NT2/D1 (cell line): Measurements from ENCODE around the gene CPLANE2.

Experiments used
- DNase-seq: peaks from one replicate; pipeline ENCODE4 v3.0.0-alpha.2; 2011; ENCODE audit warnings: low read depth, low spot score
- H3K27me3 ChIP-seq: 2 replicates; pipeline ENCODE4 v1.6.0; 2011; ENCODE audit warnings: mild to moderate bottlenecking; ENCODE audit not compliant: insufficient read length, insufficient read depth
- H3K36me3 ChIP-seq: 2 replicates; pipeline ENCODE4 v1.6.1; 2011; ENCODE audit warnings: mild to moderate bottlenecking, low read length, mixed read lengths; ENCODE audit not compliant: insufficient read depth, insufficient read length
- H3K4me1 ChIP-seq: 2 replicates; pipeline ENCODE4 v1.5.1; 2011; ENCODE audit not compliant: insufficient read depth, insufficient read length
- H3K4me3 ChIP-seq: 2 replicates; pipeline ENCODE4 v1.5.1; 2011; ENCODE audit warnings: low read depth; ENCODE audit not compliant: insufficient read length
- H3K9ac ChIP-seq: 2 replicates; pipeline ENCODE4 v1.6.0; 2011; ENCODE audit warnings: low read depth; ENCODE audit not compliant: insufficient read length
- H3K9me3 ChIP-seq: 2 replicates; pipeline ENCODE4 v1.5.1; 2011; ENCODE audit warnings: mild to moderate bottlenecking, low read length; ENCODE audit not compliant: insufficient read depth
- SUZ12 ChIP-seq: IDR thresholded peaks from 2 replicates; pipeline ENCODE4 v1.6.1; 2011; ENCODE audit not compliant: insufficient read length, insufficient read depth; ENCODE audit errors: extremely low read depth
- YY1 ChIP-seq: IDR thresholded peaks from 2 replicates; pipeline ENCODE4 v1.6.1; 2011; ENCODE audit not compliant: insufficient read length, insufficient read depth
- ZNF274 ChIP-seq: IDR thresholded peaks from 2 replicates; pipeline ENCODE4 v1.6.1; 2011; ENCODE audit warnings: mild to moderate bottlenecking, low read depth, low read length

CPLANE2 gene

DNA sequence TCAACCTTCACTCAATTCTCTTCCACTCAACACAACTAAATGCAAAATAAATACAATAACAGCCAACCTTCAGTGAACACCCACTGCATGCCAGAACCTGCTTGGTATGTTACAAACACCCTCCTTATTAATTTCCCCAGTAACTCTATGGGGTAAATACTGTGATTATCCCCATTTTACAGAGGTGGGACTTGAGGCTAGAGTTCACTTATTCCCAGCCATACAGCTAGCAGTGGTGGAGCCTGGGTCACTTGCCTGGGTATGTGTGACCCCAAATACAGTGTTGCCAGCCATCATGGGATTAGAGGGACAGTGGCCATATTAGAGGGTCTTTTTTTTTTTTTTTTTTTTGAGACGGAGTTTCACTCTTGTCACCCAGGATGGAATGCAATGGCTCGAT, 1.6 kb downstream of the CPLANE2 start:
- H3K27me3 ChIP-seq: peaks cover 11% of the 10 kb centered on the region
- TF ChIP-seq YY1 (no peak), ZNF274 (no peak), SUZ12 (no peak)
- DNase-seq: no peak
- no peak overlapping the region for H3K4me3 ChIP-seq
- H3K4me1 ChIP-seq: peaks cover 9% of the 10 kb centered on the region
- no peaks in the 10 kb centered on the region for H3K9me3 ChIP-seq
- no peaks in the 10 kb centered on the region for H3K36me3 ChIP-seq
- no peak overlapping the region for H3K9ac ChIP-seq

- Histone ChIP-seq H3K4me3 (no peak overlapping the region), H3K4me1 (peaks cover 9% of the 10 kb centered on the region), H3K9ac (no peak overlapping the region), H3K9me3 (no peaks in the 10 kb centered on the region), H3K27me3 (peaks cover 29% of the 10 kb centered on the region), H3K36me3 (no peaks in the 10 kb centered on the region)
- DNase-seq: no peak
- TF ChIP-seq ZNF274: no peak
- TF ChIP-seq SUZ12: no peak
- no peak for TF ChIP-seq YY1
Measured at GRCh38 chr1:16233431-16233830, 3.6 kb downstream of the CPLANE2 start.

DNA sequence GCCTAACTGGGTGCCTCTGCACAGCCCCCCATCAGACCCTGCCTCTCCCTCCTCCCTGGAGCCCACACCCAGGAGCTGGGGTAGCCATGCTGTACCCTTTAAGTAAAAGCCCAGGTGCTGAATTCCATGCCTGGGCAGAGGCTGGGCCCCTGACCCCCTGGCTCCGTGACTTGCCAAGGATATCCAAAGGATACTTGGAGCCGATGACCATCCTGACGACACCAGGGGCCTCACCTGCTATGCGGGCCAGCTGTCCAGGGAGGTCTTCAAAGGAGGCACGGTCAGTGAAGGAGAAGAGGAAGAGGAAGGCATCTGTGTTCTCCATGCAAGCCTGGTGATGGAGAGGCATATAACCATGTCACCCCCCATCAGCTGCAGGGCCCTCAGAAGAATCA, 4.7 kb downstream of the CPLANE2 start:
- Histone ChIP-seq H3K4me1 (peaks cover 9% of the 10 kb centered on the region), H3K4me3 (no peak overlapping the region), H3K36me3 (no peaks in the 10 kb centered on the region), H3K9ac (no peak overlapping the region), H3K27me3 (peaks cover 40% of the 10 kb centered on the region), H3K9me3 (no peaks in the 10 kb centered on the region)
- no peak for DNase-seq
- TF ChIP-seq YY1 (no peak), SUZ12 (no peak), ZNF274 (no peak)

- no peak overlapping the region for H3K9ac ChIP-seq
- DNase-seq: no peak
- no peaks in the 10 kb centered on the region for H3K36me3 ChIP-seq
- H3K9me3 ChIP-seq: no peaks in the 10 kb centered on the region
- H3K4me3 ChIP-seq: no peak overlapping the region
- TF ChIP-seq SUZ12: no peak
- TF ChIP-seq YY1: no peak
- no peak for TF ChIP-seq ZNF274
- peaks cover 45% of the 10 kb centered on the region for H3K27me3 ChIP-seq
- H3K4me1 ChIP-seq: peaks cover 9% of the 10 kb centered on the region
Measured at GRCh38 chr1:16231331-16232315, 5.4 kb downstream of the CPLANE2 start.

- Histone ChIP-seq H3K36me3 (no peaks in the 10 kb centered on the region), H3K4me1 (peaks cover 9% of the 10 kb centered on the region), H3K9me3 (no peaks in the 10 kb centered on the region), H3K9ac (no peak overlapping the region), H3K4me3 (no peak overlapping the region), H3K27me3 (peaks cover 45% of the 10 kb centered on the region)
- TF ChIP-seq ZNF274 (no peak), SUZ12 (no peak), YY1 (no peak)
- DNase-seq: no peak
Measured at GRCh38 chr1:16230744-16231143, 6.2 kb downstream of the CPLANE2 start.

DNA sequence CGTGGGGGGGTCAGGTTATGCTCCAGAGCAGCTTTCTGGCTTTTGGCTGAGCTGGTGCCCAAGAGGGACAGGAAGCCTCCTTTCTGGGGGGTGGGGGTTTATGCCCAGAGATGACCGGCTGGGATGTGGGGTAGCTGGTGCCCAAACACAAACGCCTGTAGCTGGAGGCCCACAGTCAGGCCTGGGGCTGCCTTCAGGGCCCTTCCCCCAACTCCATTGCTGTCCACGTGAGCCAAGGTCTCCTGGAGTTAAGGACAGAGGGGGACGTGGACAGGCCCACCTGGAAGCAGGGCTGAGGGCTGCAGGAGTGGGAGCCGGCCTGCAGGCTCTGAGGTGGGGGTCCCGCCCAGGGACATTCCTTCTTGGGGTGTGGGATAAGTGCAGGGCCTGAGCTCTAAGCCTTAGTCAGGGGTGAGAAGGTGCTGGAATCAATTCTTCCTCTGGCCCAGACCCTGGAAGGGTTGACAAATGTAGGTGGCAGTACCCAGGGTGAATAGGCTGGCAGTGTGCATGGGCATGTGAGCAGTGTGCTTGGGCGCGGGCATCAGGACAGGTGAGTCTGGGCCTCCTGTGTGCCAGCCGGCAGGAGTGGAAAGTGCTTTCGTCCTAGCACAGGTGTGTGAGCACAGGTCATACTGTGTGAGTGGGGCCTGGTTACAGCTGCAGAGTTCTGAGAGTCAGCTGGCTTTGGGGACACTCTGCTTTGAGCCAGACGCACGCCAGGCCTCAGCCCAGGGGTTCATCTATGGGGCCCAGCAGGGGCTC, 6.8 kb downstream of the CPLANE2 start:
- Histone ChIP-seq H3K36me3 (no peaks in the 10 kb centered on the region), H3K9ac (no peak overlapping the region), H3K9me3 (no peaks in the 10 kb centered on the region), H3K4me1 (peaks cover 9% of the 10 kb centered on the region), H3K27me3 (peaks cover 51% of the 10 kb centered on the region), H3K4me3 (no peak overlapping the region)
- DNase-seq: no peak
- TF ChIP-seq ZNF274 (no peak), YY1 (no peak), SUZ12 (no peak)

GRCh38 chr1:16226490-16227179, 10.3 kb downstream of the CPLANE2 start:
- peaks cover 67% of the 10 kb centered on the region for H3K27me3 ChIP-seq
- no peaks in the 10 kb centered on the region for H3K9me3 ChIP-seq
- DNase-seq: peak; percentile 61
- peaks cover 4% of the 10 kb centered on the region for H3K4me1 ChIP-seq
- peak overlapping the region; percentile 70 for H3K9ac ChIP-seq
- no peak for TF ChIP-seq SUZ12
- TF ChIP-seq ZNF274: no peak
- no peak for TF ChIP-seq YY1
- no peaks in the 10 kb centered on the region for H3K36me3 ChIP-seq
- peak overlapping the region; percentile 37 for H3K4me3 ChIP-seq
